Measurements from ENCODE around the gene IRF9.

Gene IRF9

DNA sequence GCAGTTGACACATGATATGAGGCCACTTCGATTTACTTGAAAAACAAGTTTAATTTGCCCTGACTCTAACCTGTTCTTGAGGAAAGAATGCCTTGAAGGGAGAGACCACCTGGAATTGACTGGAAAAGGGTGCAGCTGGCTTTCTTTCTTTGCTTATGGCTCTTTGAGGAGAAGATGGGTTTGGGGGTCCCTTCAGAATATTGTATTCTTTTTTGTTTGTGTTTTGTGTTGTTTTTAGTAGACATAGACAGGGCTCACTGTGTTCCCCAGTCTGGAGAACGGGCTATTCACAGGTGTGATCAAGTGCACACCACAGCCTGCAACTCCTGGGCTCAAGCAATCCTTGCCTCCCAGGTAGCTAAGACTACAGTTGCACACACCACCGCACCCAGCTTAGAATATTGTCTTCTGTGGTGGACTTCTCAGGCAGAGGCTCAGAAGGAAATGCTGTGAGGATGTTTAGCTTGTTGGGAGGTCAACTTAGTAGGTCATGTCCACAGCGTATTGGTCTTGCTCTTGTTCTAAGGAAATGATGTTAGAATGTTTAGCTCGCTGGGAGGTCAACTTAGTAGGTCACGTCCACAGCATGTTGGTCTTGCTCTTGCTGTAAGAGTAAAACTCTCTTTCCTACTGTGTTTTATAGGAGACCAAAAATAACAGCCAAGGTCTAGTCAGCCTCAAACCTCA is 44.8 kb upstream of the IRF9 start:
- TF ChIP-seq RARB (CRISPR knock-in tag; IDR thresholded peaks at IDR 0.05) (no peak), TOX (CRISPR knock-in tag; IDR thresholded peaks at IDR 0.05; ENCODE audit: borderline replicate concordance) (no peak)
- ATAC-seq = no peak

DNA sequence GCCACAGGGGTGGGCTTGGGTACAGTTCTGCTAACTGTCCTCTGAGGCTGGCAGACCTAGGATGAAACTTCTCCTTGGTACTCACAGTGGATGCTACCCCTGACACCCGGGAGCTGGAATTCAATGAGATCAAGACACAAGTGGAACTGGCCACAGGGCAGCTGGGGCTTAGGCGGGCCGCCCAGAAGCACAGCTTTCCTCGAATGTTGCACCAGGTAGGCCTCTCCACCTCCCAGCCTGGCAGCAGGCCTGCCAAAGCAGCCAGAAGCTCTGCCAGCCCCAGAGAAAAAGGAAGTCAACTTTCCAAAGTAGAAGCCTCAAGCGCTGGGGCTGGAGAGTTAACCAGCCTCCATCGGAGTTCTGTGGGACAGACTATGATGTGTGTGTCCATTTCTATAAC is 43.9 kb upstream of the IRF9 start:
- TF ChIP-seq ZNF70 (CRISPR knock-in tag; IDR thresholded peaks at IDR 0.05) = no peak
- TF ChIP-seq ZNF565 (CRISPR knock-in tag; conservative IDR thresholded peaks at IDR 0.05; ENCODE audit: low read depth) = no peak
- TF ChIP-seq ZFP30 (CRISPR knock-in tag; IDR thresholded peaks at IDR 0.05) = no peak
- TF ChIP-seq, protein P1, sequence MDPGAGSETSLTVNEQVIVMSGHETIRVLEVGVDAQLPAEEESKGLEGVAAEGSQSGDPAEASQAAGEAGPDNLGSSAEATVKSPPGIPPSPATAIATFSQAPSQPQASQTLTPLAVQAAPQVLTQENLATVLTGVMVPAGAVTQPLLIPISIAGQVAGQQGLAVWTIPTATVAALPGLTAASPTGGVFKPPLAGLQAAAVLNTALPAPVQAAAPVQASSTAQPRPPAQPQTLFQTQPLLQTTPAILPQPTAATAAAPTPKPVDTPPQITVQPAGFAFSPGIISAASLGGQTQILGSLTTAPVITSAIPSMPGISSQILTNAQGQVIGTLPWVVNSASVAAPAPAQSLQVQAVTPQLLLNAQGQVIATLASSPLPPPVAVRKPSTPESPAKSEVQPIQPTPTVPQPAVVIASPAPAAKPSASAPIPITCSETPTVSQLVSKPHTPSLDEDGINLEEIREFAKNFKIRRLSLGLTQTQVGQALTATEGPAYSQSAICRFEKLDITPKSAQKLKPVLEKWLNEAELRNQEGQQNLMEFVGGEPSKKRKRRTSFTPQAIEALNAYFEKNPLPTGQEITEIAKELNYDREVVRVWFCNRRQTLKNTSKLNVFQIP (CRISPR knock-in tag; IDR thresholded peaks at IDR 0.05; ENCODE audit: borderline replicate concordance, low read depth) = no peak
- no peak for TF ChIP-seq ARNTL (CRISPR knock-in tag; IDR thresholded peaks at IDR 0.05; ENCODE audit: borderline replicate concordance, low read depth)
- TF ChIP-seq GLIS3 (CRISPR knock-in tag; IDR thresholded peaks at IDR 0.05) = no peak
- TF ChIP-seq, protein P2, sequence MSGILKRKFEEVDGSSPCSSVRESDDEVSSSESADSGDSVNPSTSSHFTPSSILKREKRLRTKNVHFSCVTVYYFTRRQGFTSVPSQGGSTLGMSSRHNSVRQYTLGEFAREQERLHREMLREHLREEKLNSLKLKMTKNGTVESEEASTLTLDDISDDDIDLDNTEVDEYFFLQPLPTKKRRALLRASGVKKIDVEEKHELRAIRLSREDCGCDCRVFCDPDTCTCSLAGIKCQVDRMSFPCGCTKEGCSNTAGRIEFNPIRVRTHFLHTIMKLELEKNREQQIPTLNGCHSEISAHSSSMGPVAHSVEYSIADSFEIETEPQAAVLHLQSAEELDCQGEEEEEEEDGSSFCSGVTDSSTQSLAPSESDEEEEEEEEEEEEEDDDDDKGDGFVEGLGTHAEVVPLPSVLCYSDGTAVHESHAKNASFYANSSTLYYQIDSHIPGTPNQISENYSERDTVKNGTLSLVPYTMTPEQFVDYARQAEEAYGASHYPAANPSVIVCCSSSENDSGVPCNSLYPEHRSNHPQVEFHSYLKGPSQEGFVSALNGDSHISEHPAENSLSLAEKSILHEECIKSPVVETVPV (CRISPR knock-in tag; IDR thresholded peaks at IDR 0.05) = no peak
- TF ChIP-seq PPARA (CRISPR knock-in tag; IDR thresholded peaks at IDR 0.05; ENCODE audit: borderline replicate concordance) = no peak
- no peak for TF ChIP-seq BACH2 (CRISPR knock-in tag; IDR thresholded peaks at IDR 0.05; ENCODE audit: borderline replicate concordance)
- no peak for TF ChIP-seq ESRRG (CRISPR knock-in tag; IDR thresholded peaks at IDR 0.05)
- no peak for TF ChIP-seq ZC3H10 (CRISPR knock-in tag; IDR thresholded peaks at IDR 0.05)
- ATAC-seq = no peak

DNA sequence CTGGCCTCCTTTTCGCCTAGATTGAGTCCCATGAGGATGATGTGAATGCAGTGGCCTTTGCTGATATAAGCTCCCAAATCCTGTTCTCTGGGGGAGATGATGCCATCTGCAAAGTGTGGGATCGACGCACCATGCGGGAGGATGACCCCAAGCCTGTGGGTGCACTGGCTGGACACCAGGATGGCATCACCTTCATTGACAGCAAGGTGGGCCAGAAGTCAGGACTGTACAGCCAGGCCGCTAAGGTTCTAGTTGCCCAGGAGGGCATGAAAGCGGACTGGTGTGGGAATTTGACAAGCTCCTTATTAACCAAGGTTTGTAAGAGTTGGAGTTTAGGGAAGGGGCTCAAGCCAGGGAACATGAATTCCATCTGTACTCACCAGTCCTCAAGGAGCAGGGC is 41.4 kb upstream of the IRF9 start:
- TF ChIP-seq PPARA (CRISPR knock-in tag; IDR thresholded peaks at IDR 0.05; ENCODE audit: borderline replicate concordance) (no peak), ZC3H10 (CRISPR knock-in tag; IDR thresholded peaks at IDR 0.05) (no peak), ISL1 (CRISPR knock-in tag; IDR thresholded peaks at IDR 0.05) (no peak), BACH2 (CRISPR knock-in tag; IDR thresholded peaks at IDR 0.05; ENCODE audit: borderline replicate concordance) (no peak), ZFP3 (CRISPR knock-in tag; IDR thresholded peaks at IDR 0.05) (no peak), ZNF565 (CRISPR knock-in tag; conservative IDR thresholded peaks at IDR 0.05; ENCODE audit: low read depth) (no peak), ZNF70 (CRISPR knock-in tag; IDR thresholded peaks at IDR 0.05) (no peak), SNAI2 (CRISPR knock-in tag; IDR thresholded peaks at IDR 0.05) (no peak), ZFP30 (CRISPR knock-in tag; IDR thresholded peaks at IDR 0.05) (no peak)
- TF ChIP-seq, protein P3, sequence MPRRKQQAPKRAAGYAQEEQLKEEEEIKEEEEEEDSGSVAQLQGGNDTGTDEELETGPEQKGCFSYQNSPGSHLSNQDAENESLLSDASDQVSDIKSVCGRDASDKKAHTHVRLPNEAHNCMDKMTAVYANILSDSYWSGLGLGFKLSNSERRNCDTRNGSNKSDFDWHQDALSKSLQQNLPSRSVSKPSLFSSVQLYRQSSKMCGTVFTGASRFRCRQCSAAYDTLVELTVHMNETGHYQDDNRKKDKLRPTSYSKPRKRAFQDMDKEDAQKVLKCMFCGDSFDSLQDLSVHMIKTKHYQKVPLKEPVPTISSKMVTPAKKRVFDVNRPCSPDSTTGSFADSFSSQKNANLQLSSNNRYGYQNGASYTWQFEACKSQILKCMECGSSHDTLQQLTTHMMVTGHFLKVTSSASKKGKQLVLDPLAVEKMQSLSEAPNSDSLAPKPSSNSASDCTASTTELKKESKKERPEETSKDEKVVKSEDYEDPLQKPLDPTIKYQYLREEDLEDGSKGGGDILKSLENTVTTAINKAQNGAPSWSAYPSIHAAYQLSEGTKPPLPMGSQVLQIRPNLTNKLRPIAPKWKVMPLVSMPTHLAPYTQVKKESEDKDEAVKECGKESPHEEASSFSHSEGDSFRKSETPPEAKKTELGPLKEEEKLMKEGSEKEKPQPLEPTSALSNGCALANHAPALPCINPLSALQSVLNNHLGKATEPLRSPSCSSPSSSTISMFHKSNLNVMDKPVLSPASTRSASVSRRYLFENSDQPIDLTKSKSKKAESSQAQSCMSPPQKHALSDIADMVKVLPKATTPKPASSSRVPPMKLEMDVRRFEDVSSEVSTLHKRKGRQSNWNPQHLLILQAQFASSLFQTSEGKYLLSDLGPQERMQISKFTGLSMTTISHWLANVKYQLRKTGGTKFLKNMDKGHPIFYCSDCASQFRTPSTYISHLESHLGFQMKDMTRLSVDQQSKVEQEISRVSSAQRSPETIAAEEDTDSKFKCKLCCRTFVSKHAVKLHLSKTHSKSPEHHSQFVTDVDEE (CRISPR knock-in tag; IDR thresholded peaks at IDR 0.05) = no peak
- TF ChIP-seq, protein P1 (CRISPR knock-in tag; IDR thresholded peaks at IDR 0.05; ENCODE audit: borderline replicate concordance, low read depth) = no peak
- TF ChIP-seq, protein P4, sequence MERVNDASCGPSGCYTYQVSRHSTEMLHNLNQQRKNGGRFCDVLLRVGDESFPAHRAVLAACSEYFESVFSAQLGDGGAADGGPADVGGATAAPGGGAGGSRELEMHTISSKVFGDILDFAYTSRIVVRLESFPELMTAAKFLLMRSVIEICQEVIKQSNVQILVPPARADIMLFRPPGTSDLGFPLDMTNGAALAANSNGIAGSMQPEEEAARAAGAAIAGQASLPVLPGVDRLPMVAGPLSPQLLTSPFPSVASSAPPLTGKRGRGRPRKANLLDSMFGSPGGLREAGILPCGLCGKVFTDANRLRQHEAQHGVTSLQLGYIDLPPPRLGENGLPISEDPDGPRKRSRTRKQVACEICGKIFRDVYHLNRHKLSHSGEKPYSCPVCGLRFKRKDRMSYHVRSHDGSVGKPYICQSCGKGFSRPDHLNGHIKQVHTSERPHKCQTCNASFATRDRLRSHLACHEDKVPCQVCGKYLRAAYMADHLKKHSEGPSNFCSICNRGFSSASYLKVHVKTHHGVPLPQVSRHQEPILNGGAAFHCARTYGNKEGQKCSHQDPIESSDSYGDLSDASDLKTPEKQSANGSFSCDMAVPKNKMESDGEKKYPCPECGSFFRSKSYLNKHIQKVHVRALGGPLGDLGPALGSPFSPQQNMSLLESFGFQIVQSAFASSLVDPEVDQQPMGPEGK (CRISPR knock-in tag; IDR thresholded peaks at IDR 0.05; ENCODE audit: borderline replicate concordance) = no peak
- TF ChIP-seq, protein P5, sequence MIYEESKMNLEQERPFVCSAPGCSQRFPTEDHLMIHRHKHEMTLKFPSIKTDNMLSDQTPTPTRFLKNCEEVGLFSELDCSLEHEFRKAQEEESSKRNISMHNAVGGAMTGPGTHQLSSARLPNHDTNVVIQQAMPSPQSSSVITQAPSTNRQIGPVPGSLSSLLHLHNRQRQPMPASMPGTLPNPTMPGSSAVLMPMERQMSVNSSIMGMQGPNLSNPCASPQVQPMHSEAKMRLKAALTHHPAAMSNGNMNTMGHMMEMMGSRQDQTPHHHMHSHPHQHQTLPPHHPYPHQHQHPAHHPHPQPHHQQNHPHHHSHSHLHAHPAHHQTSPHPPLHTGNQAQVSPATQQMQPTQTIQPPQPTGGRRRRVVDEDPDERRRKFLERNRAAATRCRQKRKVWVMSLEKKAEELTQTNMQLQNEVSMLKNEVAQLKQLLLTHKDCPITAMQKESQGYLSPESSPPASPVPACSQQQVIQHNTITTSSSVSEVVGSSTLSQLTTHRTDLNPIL (CRISPR knock-in tag; IDR thresholded peaks at IDR 0.05; ENCODE audit: low read depth) = no peak
- TF ChIP-seq, protein P2 (CRISPR knock-in tag; IDR thresholded peaks at IDR 0.05) = no peak
- no peak for ATAC-seq
